NCI-H146 (cell line): ENCODE results near the gene YKT6.

Experiments
- DNase-seq: peaks from one replicate; lab custom pipeline; 2025; lab: John Stamatoyannopoulos, UW

YKT6 gene

GRCh38 chr7:44258865-44259546, 58.2 kb downstream of the YKT6 start:
- no peak for DNase-seq

GRCh38 chr7:44259547-44260457, 59.0 kb downstream of the YKT6 start:
- DNase-seq = no peak

- no peak for DNase-seq
Measured at GRCh38 chr7:44261240-44261639, 60.5 kb downstream of the YKT6 start.

GRCh38 chr7:44262031-44262430, 61.3 kb downstream of the YKT6 start:
- DNase-seq = no peak

- no peak for DNase-seq
Measured at GRCh38 chr7:44263326-44264082, 62.7 kb downstream of the YKT6 start.
